HAP-1 (cell line): ENCODE measurements around the gene GK.
A peak's percentile ranks its signal among the peaks of the same experiment; 100 is the strongest.
"Not testable (repeated sequence)": the region's sequence is repeated elsewhere in the genome, so short reads cannot be mapped to it uniquely, and the experiment has no call there.

Experiments
- DNase-seq, 2 experiments: peaks; one replicate each; pipeline ENCODE4 v3.0.0-alpha.2; 2016 to 2020; ENCODE audit warnings: low spot score in 2 of 2
- H3K27me3 ChIP-seq: fragments of 250-450 bp; sonication (Bioruptor Pico); 2 replicates; pipeline ENCODE4 v1.5.1; 2020; ENCODE audit warnings: low read depth, mild to moderate bottlenecking, moderate library complexity
- H3K36me3 ChIP-seq: fragments of 250-450 bp; sonication (Bioruptor Pico); replicated peaks from 2 replicates; pipeline ENCODE4 v1.5.1; 2020; ENCODE audit warnings: mild to moderate bottlenecking
- H3K4me1 ChIP-seq: fragments of 250-450 bp; sonication (Bioruptor Pico); 2 replicates; pipeline ENCODE4 v1.5.1; 2020; ENCODE audit warnings: mild to moderate bottlenecking
- H3K4me3 ChIP-seq: fragments of 250-450 bp; sonication (Bioruptor Pico); 2 replicates; pipeline ENCODE4 v1.5.1; 2020; ENCODE audit warnings: mild to moderate bottlenecking, moderate library complexity
- H3K9me3 ChIP-seq: fragments of 250-450 bp; sonication (Bioruptor Pico); 2 replicates; pipeline ENCODE4 v1.5.1; 2020; ENCODE audit warnings: mild to moderate bottlenecking, moderate library complexity
- in situ Hi-C: fragments of 300-500 bp; cut with MboI; formaldehyde crosslinking; loops from 3 replicates; pipeline ENCODE4 v1.14.3; 2020; ENCODE audit warnings: low sequenced_read_pairs, inconsistent platforms, mixed read lengths

Gene GK

DNA sequence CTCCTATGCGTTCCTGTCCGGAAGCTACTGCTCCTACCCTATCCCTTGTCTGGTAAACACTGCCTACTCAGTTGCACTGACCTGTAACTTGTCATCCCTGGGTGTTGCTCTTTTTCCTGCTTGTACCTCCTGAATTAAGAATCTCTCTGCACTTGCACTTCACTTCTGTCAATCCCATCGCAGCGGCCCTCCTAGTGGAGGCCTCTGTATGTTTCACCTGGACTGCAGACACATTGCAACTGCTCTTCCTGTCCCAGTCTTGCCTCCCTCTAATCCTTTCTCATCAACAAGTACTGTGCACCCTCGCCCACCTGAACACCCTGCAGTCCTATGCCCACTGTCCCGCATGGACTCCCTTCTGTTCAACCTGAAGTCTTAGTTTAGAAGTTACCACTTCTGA is 8.0 kb downstream of the GK start:
- Histone ChIP-seq H3K4me3 (no peak overlapping the region), H3K9me3 (no peaks in the 10 kb centered on the region), H3K27me3 (no peaks in the 10 kb centered on the region), H3K4me1 (no peaks in the 10 kb centered on the region), H3K36me3 (no peaks in the 10 kb centered on the region; the same call in 1 of the 2 replicates)
- in situ Hi-C loops, result no loop called here
- DNase-seq, result no peak

GRCh38 chrX:30663322-30663721 is 10.1 kb downstream of the GK start:
- H3K9me3 ChIP-seq, result no peaks in the 10 kb centered on the region
- no peak overlapping the region for H3K4me3 ChIP-seq
- DNase-seq, result no peak
- in situ Hi-C loops, result no loop called here
- no peaks in the 10 kb centered on the region for H3K27me3 ChIP-seq
- peaks cover 3% of the 10 kb centered on the region for H3K36me3 ChIP-seq
- H3K4me1 ChIP-seq, result peaks cover 6% of the 10 kb centered on the region

DNA sequence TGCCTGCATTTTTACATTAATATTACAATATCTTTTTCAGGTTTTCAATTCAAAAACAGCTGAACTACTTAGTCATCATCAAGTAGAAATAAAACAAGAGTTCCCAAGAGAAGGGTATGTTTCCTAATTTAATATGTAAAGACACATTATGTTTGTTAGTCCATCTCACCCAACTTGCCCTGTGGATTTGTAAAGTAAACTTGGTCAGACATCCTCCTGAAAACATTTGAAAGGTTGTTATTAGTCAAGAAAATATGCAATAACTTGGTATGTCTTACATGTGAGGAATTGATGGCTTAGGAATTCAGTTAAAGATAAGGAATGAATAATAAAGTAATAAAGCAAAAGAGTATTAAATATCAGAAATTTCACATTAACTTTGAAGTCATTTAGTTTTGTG is 12.2 kb downstream of the GK start:
- no peaks in the 10 kb centered on the region for H3K9me3 ChIP-seq
- no peak overlapping the region for H3K4me3 ChIP-seq
- H3K36me3 ChIP-seq, result peaks cover 8% of the 10 kb centered on the region
- no peaks in the 10 kb centered on the region for H3K27me3 ChIP-seq
- DNase-seq, result no peak
- peaks cover 6% of the 10 kb centered on the region for H3K4me1 ChIP-seq
- in situ Hi-C loops, result no loop called here

GRCh38 chrX:30666094-30666493 is 12.9 kb downstream of the GK start:
- no peak overlapping the region for H3K4me3 ChIP-seq
- no peaks in the 10 kb centered on the region for H3K27me3 ChIP-seq
- DNase-seq, result no peak
- in situ Hi-C loops, result no loop called here
- peaks cover 6% of the 10 kb centered on the region for H3K4me1 ChIP-seq
- no peaks in the 10 kb centered on the region for H3K9me3 ChIP-seq
- H3K36me3 ChIP-seq, result peaks cover 8% of the 10 kb centered on the region

DNA sequence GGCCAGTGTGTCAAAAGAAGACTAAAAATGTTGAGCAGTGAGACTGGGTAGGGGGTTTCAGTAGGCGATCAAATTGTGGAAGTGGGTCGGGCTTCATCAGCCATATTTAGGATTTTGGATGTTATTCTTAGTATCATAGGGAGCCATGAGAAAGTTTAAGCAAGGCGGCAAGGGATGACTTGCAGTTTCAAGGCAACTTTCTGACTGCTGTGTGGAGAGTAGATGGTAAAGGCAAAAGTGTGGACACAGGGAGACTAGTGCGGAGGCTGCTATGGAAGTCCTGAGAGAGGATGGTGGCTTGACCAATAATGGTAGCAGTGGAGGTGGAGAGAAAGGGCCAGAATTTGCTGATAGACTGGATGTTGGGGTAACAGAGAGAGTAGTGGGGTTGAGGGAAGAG is 15.4 kb downstream of the GK start:
- Histone ChIP-seq H3K9me3 (no peaks in the 10 kb centered on the region), H3K36me3 (peaks cover 8% of the 10 kb centered on the region), H3K4me1 (peaks cover 6% of the 10 kb centered on the region), H3K4me3 (no peak overlapping the region), H3K27me3 (no peaks in the 10 kb centered on the region)
- no peak for DNase-seq
- in situ Hi-C loops, result no loop called here

- H3K4me1 ChIP-seq, H3K9me3 ChIP-seq, in situ Hi-C loops, H3K27me3 ChIP-seq, H3K4me3 ChIP-seq, DNase-seq, H3K36me3 ChIP-seq: not testable (repeated sequence)
Observed at GRCh38 chrX:30671189-30671588, 18.0 kb downstream of the GK start.

- no peak overlapping the region for H3K4me3 ChIP-seq
- H3K36me3 ChIP-seq, result peaks cover 5% of the 10 kb centered on the region
- H3K27me3 ChIP-seq, result no peaks in the 10 kb centered on the region
- DNase-seq, result no peak
- H3K4me1 ChIP-seq, result no peaks in the 10 kb centered on the region
- in situ Hi-C loops, result no loop called here
- H3K9me3 ChIP-seq, result no peaks in the 10 kb centered on the region
Observed at GRCh38 chrX:30673127-30673796, 20.0 kb downstream of the GK start.

GRCh38 chrX:30673884-30674598 is 20.8 kb downstream of the GK start:
- no peaks in the 10 kb centered on the region for H3K27me3 ChIP-seq
- no peak for DNase-seq
- in situ Hi-C loops, result no loop called here
- no peaks in the 10 kb centered on the region for H3K4me1 ChIP-seq
- no peaks in the 10 kb centered on the region for H3K9me3 ChIP-seq
- H3K4me3 ChIP-seq, result no peak overlapping the region
- no peaks in the 10 kb centered on the region; the same call in 1 of the 2 replicates for H3K36me3 ChIP-seq

GRCh38 chrX:30674799-30675198 is 21.6 kb downstream of the GK start:
- Histone ChIP-seq H3K4me1 (no peaks in the 10 kb centered on the region), H3K36me3 (no peaks in the 10 kb centered on the region; the same call in 1 of the 2 replicates), H3K4me3 (no peak overlapping the region), H3K27me3 (no peaks in the 10 kb centered on the region), H3K9me3 (no peaks in the 10 kb centered on the region)
- in situ Hi-C loops, result no loop called here
- DNase-seq, result no peak

DNA sequence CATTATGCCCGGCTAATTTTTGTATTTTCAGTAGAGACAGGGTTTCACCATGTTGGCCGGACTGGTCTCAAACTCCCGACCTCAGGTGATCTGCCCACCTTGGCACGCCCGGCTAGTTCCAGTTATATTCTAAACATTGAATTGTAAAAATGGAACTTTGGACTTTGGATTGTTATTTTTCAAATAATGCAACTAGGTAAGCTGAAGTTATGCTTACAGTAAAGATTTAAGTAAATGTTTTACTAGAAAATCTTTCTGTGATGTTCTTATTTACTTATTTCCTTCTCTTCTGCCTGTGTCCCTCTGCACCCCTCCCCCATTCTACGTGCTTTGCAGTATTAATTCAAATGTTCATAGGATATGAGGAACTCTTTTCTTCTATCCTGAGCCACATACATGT is 26.1 kb downstream of the GK start:
- H3K4me3 ChIP-seq, result no peak overlapping the region
- no peaks in the 10 kb centered on the region for H3K27me3 ChIP-seq
- H3K36me3 ChIP-seq, result peaks cover 5% of the 10 kb centered on the region
- H3K9me3 ChIP-seq, result no peaks in the 10 kb centered on the region
- in situ Hi-C loops, result no loop called here
- DNase-seq, result no peak
- H3K4me1 ChIP-seq, result no peaks in the 10 kb centered on the region

- Histone ChIP-seq H3K36me3 (peaks cover 5% of the 10 kb centered on the region), H3K4me1 (no peaks in the 10 kb centered on the region), H3K27me3 (no peaks in the 10 kb centered on the region), H3K4me3 (no peak overlapping the region), H3K9me3 (no peaks in the 10 kb centered on the region)
- in situ Hi-C loops, result no loop called here
- no peak for DNase-seq
Observed at GRCh38 chrX:30680618-30681017, 27.4 kb downstream of the GK start.

DNA sequence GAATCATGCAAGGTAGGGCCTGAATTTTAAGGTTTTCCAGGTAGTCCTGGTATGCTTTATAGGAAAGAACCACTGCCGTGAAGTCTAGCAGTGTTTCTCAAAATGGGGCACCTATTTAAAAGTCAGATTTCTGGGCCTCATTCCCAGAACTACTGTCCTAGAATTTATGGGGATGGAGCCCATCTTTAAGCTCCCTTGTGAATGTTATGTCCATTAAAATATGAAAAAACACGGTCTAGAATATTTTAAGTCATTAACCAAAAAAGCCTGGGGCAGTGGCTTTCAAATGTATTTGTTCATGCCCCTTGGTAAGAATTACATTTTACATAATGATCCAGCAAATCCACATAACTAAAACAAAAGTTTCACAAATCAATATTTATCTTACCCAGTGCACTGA is 35.4 kb downstream of the GK start:
- Histone ChIP-seq H3K4me1 (peaks cover 34% of the 10 kb centered on the region), H3K27me3 (no peaks in the 10 kb centered on the region), H3K4me3 (no peak overlapping the region), H3K9me3 (no peaks in the 10 kb centered on the region), H3K36me3 (no peaks in the 10 kb centered on the region)
- peak; percentile 39 to 65 for DNase-seq
- in situ Hi-C loops, result no loop called here

GRCh38 chrX:30689116-30689515 is 35.9 kb downstream of the GK start:
- Histone ChIP-seq H3K9me3 (no peaks in the 10 kb centered on the region), H3K27me3 (no peaks in the 10 kb centered on the region), H3K4me3 (no peak overlapping the region), H3K36me3 (no peaks in the 10 kb centered on the region), H3K4me1 (peaks cover 36% of the 10 kb centered on the region)
- in situ Hi-C loops, result no loop called here
- DNase-seq, result no peak

DNA sequence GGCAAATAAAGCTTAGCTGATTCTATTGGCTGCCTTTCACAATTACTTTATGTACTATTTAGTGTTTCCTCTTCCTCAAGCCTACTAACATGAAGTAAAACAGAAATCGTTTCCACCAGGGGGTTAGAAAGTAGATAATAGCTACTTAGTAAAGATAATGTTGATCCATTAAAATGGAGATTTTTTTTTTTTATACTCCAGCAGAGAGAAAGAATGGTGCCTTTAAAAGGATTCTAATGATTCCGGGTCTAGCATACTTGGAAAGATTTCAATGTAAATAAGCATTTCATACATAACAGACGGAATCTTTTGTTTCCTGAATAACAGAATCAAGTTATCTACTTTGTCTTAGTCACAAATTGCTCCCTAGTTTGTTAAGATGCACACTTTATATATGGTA is 37.1 kb downstream of the GK start:
- in situ Hi-C loops, result no loop called here

More for the DNA sequence above, 37.1 kb downstream of the GK start:
- peaks cover 39% of the 10 kb centered on the region for H3K4me1 ChIP-seq
- peaks cover 5% of the 10 kb centered on the region for H3K36me3 ChIP-seq
- no peaks in the 10 kb centered on the region for H3K9me3 ChIP-seq
- no peaks in the 10 kb centered on the region for H3K27me3 ChIP-seq
- peak in 1 of 2 experiments; percentile 95 for DNase-seq
- H3K4me3 ChIP-seq, result no peak overlapping the region
